Endothelial cell (in vitro differentiated cells): ENCODE results near the gene COX6A1. TPM values are rescaled to one million over a fixed set of nuclear protein-coding genes. Genes with fewer than 3 reads are reported as not detected.

Source experiments
- DNase-seq: peaks from one replicate; pipeline ENCODE4 v3.0.0; 2021; ENCODE audit warnings: low spot score
- H3K27ac Mint-ChIP-seq: one replicate; pipeline ENCODE4 v1.8.0; 2021; ENCODE audit warnings: mixed read lengths, inconsistent platforms; ENCODE audit not compliant: unreplicated experiment
- H3K27me3 Mint-ChIP-seq: one replicate; pipeline ENCODE4 v1.8.0; 2021; ENCODE audit warnings: mild to moderate bottlenecking, moderate library complexity, mixed read lengths, inconsistent platforms; ENCODE audit not compliant: unreplicated experiment
- H3K36me3 Mint-ChIP-seq: one replicate; pipeline ENCODE4 v1.8.0; 2021; ENCODE audit warnings: mild to moderate bottlenecking, low read depth, mixed read lengths, inconsistent platforms; ENCODE audit not compliant: unreplicated experiment
- H3K4me1 Mint-ChIP-seq: one replicate; pipeline ENCODE4 v1.8.0; 2021; ENCODE audit warnings: mild to moderate bottlenecking, mixed read lengths, inconsistent platforms; ENCODE audit not compliant: unreplicated experiment
- H3K4me3 Mint-ChIP-seq: one replicate; pipeline ENCODE4 v1.8.0; 2021; ENCODE audit warnings: mild to moderate bottlenecking, mixed read lengths, inconsistent platforms; ENCODE audit not compliant: unreplicated experiment
- H3K9me3 Mint-ChIP-seq: one replicate; pipeline ENCODE4 v1.8.0; 2021; ENCODE audit warnings: mixed read lengths, inconsistent platforms; ENCODE audit not compliant: unreplicated experiment
- total RNA-seq: library from RNA; stranded (reverse); fragmentation: NEBNext Ultra II Directional; extraction: Animal tissue kit (Norgen Biotek cat#: 25700); gene quantifications from one replicate; pipeline ENCODE4 v1.2.1, GENCODE V29; 2021; ENCODE audit not compliant: unreplicated experiment
- TF ChIP-seq, protein P1 (sequence below): fragments of 200-600 bp; sonication (generic); IDR thresholded peaks from one replicate; pipeline ENCODE4 v1.5.0; 2021; ENCODE audit warnings: antibody characterized with exemption; ENCODE audit not compliant: unreplicated experiment

Gene COX6A1
- total RNA-seq, 1 donor from 2014 or later: 294 TPM

DNA sequence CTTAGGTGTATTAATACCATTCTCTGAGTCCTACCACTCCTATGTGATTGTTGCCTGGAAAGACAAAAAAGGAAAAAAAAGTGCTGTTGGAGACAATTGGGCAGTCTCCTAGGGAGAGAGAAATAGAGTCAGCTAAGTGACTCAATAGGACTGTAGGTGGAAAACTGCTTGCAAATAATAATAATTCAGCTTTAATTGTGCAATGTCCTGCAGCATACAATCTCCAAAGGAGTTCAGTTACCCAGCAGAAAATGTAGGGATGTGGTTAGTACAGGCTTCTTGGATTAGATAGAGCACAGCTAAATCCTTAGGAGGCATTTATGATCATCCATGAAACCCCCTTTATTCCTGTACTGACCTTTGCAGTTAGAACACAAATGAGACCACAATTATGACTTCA lies 34.6 kb downstream of the COX6A1 start:
- peaks cover 19% of the 10 kb centered on the region for H3K4me1 Mint-ChIP-seq
- DNase-seq: no peak
- H3K27ac Mint-ChIP-seq: no peak overlapping the region
- H3K27me3 Mint-ChIP-seq: peaks cover 3% of the 10 kb centered on the region
- H3K36me3 Mint-ChIP-seq: peaks cover 2% of the 10 kb centered on the region
- TF ChIP-seq, protein P1, sequence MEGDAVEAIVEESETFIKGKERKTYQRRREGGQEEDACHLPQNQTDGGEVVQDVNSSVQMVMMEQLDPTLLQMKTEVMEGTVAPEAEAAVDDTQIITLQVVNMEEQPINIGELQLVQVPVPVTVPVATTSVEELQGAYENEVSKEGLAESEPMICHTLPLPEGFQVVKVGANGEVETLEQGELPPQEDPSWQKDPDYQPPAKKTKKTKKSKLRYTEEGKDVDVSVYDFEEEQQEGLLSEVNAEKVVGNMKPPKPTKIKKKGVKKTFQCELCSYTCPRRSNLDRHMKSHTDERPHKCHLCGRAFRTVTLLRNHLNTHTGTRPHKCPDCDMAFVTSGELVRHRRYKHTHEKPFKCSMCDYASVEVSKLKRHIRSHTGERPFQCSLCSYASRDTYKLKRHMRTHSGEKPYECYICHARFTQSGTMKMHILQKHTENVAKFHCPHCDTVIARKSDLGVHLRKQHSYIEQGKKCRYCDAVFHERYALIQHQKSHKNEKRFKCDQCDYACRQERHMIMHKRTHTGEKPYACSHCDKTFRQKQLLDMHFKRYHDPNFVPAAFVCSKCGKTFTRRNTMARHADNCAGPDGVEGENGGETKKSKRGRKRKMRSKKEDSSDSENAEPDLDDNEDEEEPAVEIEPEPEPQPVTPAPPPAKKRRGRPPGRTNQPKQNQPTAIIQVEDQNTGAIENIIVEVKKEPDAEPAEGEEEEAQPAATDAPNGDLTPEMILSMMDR: no peak
- no peak overlapping the region for H3K4me3 Mint-ChIP-seq
- no peaks in the 10 kb centered on the region for H3K9me3 Mint-ChIP-seq

DNA sequence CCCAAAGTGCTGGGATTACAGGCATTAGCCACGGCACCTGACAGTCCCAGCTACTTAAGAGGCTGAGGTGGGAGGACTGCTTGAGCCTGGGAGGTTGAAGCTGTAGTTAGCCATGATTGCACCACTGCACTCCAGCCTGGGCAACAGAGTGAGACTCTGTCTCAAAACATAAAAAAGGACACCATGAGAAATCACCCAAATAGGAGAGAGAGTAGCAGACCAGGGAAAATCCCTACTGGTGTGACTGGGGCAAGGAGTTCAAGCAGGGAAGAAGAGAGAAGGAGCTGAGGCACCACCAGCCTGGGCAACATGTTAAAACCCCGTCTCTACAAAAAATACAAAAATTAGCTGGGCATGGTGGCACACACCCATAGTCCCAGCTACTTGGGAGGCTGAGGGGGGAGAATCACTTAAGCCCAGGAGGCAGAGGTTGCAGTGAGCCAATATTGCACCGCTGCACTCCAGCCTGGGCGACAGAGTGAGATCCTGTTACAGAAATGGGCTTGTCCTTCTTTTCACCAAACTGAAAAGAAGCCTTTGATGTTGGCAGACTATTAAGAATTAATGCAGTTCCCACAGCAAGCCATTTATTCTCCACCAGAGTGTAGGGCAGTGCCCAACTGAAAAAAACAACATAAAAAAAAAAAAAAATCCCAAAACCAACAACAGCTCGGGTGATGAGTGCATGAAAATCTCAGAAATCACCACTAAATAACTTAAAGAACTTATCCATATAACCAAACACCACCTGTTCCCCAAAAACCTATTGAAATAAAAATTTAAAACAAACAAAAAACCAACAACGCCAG lies 36.1 kb downstream of the COX6A1 start:
- Mint-ChIP-seq H3K27me3 (peaks cover 3% of the 10 kb centered on the region), H3K4me3 (no peak overlapping the region), H3K9me3 (no peaks in the 10 kb centered on the region), H3K27ac (no peak overlapping the region), H3K36me3 (no peaks in the 10 kb centered on the region), H3K4me1 (peaks cover 15% of the 10 kb centered on the region)
- no peak for DNase-seq
- TF ChIP-seq, protein P1: no peak

DNA sequence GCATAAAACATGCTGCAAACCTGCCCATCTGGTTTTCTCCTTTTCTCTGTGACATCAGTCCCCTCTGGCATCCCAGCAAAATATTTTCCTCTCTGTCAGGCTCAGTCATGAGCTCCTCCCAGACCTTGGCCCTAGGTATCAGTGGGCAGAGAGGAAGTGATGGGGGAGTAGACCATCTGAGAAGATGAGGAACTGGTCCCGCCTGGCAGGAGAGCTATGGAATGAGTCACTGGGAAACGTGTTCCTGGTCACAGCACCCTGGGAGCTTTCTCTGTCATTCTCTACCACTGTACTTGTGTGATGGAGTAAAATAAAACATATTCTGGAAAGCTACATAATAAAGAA lies 36.7 kb downstream of the COX6A1 start:
- no peak overlapping the region for H3K4me3 Mint-ChIP-seq
- H3K27ac Mint-ChIP-seq: no peak overlapping the region
- no peaks in the 10 kb centered on the region for H3K9me3 Mint-ChIP-seq
- H3K27me3 Mint-ChIP-seq: peaks cover 6% of the 10 kb centered on the region
- TF ChIP-seq, protein P1: no peak
- DNase-seq: no peak
- H3K4me1 Mint-ChIP-seq: peaks cover 15% of the 10 kb centered on the region
- no peaks in the 10 kb centered on the region for H3K36me3 Mint-ChIP-seq

DNA sequence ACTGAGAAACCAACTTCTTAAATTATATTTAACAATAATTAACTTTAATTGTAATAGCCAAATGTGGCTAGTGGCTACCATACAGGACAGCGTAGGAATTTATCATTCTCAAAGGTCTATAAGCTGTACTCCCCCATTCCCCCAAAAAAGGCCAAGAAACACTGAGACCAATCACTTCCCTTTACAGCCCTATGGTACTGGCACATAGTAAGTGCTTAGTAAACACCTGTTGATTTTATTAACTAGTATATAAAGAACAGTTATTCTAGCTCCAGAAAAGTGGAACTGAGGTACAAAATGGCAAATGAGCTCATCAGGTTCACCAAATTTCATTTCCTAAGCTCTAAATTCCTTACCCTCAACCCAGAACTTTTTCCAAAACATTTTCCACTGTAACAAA lies 37.7 kb downstream of the COX6A1 start:
- Mint-ChIP-seq H3K27ac (no peak overlapping the region), H3K4me3 (no peak overlapping the region), H3K36me3 (no peaks in the 10 kb centered on the region), H3K9me3 (no peaks in the 10 kb centered on the region), H3K27me3 (peaks cover 6% of the 10 kb centered on the region), H3K4me1 (peaks cover 11% of the 10 kb centered on the region)
- no peak for DNase-seq
- TF ChIP-seq, protein P1: no peak

DNA sequence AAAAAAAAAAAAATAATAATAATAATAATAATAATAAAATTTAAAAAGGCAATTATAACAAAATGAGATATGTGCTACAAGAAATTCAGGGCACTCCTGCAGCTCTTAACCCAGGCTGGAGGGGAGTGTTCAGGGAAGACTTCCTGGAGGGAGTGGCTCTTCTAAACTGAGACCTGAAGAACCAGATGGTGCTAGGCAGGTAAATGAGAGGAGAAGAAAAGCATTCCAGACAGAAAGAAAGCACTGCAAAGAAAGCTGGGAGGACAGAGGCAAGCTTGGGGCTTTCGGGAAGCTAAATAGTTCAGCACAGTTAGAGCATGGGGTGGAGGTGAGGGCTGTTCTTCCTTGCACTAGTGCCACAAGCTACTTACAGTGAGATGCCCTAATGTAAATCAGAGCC lies 41.5 kb downstream of the COX6A1 start:
- H3K27me3 Mint-ChIP-seq: peaks cover 4% of the 10 kb centered on the region
- H3K27ac Mint-ChIP-seq: no peak overlapping the region
- H3K4me3 Mint-ChIP-seq: no peak overlapping the region
- TF ChIP-seq, protein P1: no peak
- no peaks in the 10 kb centered on the region for H3K9me3 Mint-ChIP-seq
- H3K4me1 Mint-ChIP-seq: peaks cover 11% of the 10 kb centered on the region
- DNase-seq: no peak
- H3K36me3 Mint-ChIP-seq: peaks cover 3% of the 10 kb centered on the region
